ENCODE data around the gene CCDC57.

Gene CCDC57

GRCh38 chr17:82092628-82092994, 120.0 kb downstream of the CCDC57 start:
- Histone ChIP-seq H3K36me3 (ENCODE audit: control insufficient read depth in 5 of 5, insufficient read depth in 5 of 5, low read length in 5 of 5) (peaks cover 0 to 79% (median 68%) of the 10 kb centered on the region in 5 donors), H3K27ac (ENCODE audit: low read depth, low read length) (no peak overlapping the region), H3K9ac (ENCODE audit: low read length in 5 of 5) (no peak overlapping the region), H3K27me3 (ENCODE audit: control insufficient read depth in 5 of 5, insufficient read depth in 4 of 5, low read length in 5 of 5) (no peaks in the 10 kb centered on the region), H3K4me1 (ENCODE audit: control insufficient read depth in 5 of 5, insufficient read depth in 5 of 5, low read length in 5 of 5) (peaks cover 1 to 93% (median 37%) of the 10 kb centered on the region in 5 donors), H3K4me3 (ENCODE audit: low read depth in 1 of 5, low read length in 5 of 5) (no peak overlapping the region), H3K9me3 (ENCODE audit: control insufficient read depth in 5 of 5, low read length in 5 of 5) (no peaks in the 10 kb centered on the region)

DNA sequence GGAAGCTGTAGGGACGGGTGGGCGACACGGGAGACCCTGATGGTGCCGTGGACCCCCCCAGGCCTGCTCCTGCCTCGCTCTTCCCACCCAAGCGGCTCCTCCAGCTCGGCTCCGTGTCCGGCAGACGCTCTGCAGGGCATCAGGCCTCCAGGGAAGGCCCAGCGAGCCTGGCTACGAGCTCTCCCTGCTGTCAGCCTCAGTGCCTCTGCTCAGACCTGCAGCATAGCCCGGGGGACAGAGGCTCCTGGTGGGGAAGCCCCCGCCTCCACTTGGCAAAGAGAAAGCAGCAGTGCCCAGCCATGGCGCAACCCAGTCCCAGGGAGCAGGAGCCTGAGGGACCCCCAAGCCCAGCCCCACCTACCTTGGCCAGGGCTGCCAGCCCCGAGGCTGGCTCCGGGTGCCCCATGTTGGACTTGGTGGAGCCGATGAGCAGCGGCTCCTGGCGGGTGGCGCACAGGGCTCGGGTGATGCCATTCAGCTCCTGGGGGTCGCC, 120.5 kb downstream of the CCDC57 start:
- Histone ChIP-seq H3K9ac (ENCODE audit: low read length in 5 of 5) (no peak overlapping the region), H3K36me3 (ENCODE audit: control insufficient read depth in 5 of 5, insufficient read depth in 5 of 5, low read length in 5 of 5) (peaks cover 0 to 84% (median 72%) of the 10 kb centered on the region in 5 donors), H3K4me1 (ENCODE audit: control insufficient read depth in 5 of 5, insufficient read depth in 5 of 5, low read length in 5 of 5) (peaks cover 1 to 95% (median 33%) of the 10 kb centered on the region in 5 donors), H3K4me3 (ENCODE audit: low read depth in 1 of 5, low read length in 5 of 5) (no peak overlapping the region), H3K9me3 (ENCODE audit: control insufficient read depth in 5 of 5, low read length in 5 of 5) (no peaks in the 10 kb centered on the region), H3K27ac (ENCODE audit: low read depth, low read length) (no peak overlapping the region), H3K27me3 (ENCODE audit: control insufficient read depth in 5 of 5, insufficient read depth in 4 of 5, low read length in 5 of 5) (no peaks in the 10 kb centered on the region)

DNA sequence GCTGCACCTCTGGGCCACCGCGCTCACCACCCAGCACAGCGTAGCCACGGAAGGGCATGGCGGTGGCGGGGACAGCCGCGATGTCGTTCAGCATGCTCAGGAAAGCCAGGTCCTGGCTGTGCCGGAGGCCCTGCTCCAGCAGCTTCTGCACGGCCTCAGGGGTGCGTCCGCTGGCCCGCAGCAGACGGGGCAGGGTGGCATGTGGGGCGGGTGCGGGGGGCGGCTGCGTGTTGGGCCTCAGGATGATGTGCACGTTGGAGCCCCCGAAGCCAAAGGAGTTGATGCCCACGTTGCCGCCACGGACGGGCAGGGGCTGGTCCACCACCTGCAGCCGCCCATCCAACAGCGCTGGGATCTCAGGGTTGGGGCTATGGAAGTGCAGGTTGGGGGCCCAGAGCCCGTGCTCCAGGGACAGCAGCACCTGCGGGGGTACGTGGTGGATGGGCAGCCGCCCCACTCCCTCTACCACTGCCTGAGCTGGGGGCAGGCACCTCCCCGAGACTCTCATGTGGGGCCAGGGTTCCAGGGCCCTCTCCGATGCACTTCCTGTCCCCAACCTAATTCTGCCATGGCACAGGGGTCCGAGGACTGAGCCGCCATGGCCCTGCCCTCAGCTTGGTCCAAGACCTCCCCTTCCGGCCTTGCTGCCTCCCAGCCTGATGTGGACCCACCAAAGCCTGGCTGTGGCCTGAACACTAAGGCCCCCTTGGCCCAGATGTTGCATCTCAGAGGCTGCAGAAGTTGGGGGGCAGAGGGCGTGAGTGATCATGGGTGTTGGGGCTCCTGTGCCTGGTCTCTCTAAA, 121.2 kb downstream of the CCDC57 start:
- Histone ChIP-seq H3K4me3 (ENCODE audit: low read depth in 1 of 5, low read length in 5 of 5) (no peak overlapping the region), H3K36me3 (ENCODE audit: control insufficient read depth in 5 of 5, insufficient read depth in 5 of 5, low read length in 5 of 5) (peaks cover 0 to 90% (median 78%) of the 10 kb centered on the region in 5 donors), H3K27ac (ENCODE audit: low read depth, low read length) (no peak overlapping the region), H3K9ac (ENCODE audit: low read length in 5 of 5) (peak overlapping the region in 1 of 5 donors; percentile 28), H3K4me1 (ENCODE audit: control insufficient read depth in 5 of 5, insufficient read depth in 5 of 5, low read length in 5 of 5) (peaks cover 1 to 93% (median 26%) of the 10 kb centered on the region in 5 donors), H3K27me3 (ENCODE audit: control insufficient read depth in 5 of 5, insufficient read depth in 4 of 5, low read length in 5 of 5) (no peaks in the 10 kb centered on the region), H3K9me3 (ENCODE audit: control insufficient read depth in 5 of 5, low read length in 5 of 5) (no peaks in the 10 kb centered on the region)

DNA sequence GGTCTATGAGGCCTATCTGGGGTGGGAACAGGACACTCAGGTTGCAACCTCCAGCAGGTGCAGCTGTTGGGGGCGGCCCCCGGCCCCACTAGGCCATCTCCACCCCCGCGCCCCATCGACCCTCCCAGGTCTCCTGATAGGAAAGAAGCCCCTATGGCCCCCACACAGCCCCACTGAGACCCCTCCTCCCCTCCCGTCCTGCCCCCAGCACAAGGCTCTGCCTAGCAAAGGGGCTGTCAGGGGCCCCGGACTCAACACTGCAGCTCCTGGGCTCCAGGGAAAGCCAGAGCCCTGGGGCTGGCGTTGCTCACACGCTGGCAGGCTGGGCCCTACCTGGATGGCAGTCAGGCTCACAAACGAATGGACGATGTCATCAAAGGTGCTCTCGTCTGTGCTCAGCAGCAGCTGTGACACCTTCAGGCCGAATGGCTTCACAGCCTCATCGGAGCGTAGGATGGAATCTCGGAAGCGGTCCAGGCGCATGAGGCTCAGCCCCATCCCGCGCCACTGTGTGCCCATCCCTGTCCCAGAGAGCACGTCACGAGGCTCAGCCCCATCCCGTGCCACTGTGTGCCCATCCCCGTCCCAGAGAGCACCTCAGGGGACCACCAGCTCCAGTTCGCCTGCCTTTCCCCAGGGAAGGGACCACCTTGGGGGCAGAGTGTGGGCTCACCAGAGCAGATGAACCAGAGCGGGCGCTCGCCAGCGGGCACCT, 121.9 kb downstream of the CCDC57 start:
- no peak overlapping the region for H3K27ac ChIP-seq (ENCODE audit: low read depth, low read length)
- no peak overlapping the region for H3K9ac ChIP-seq (ENCODE audit: low read length in 5 of 5)
- peaks cover 0 to 94% (median 86%) of the 10 kb centered on the region in 5 donors for H3K36me3 ChIP-seq (ENCODE audit: control insufficient read depth in 5 of 5, insufficient read depth in 5 of 5, low read length in 5 of 5)
- H3K4me1 ChIP-seq (ENCODE audit: control insufficient read depth in 5 of 5, insufficient read depth in 5 of 5, low read length in 5 of 5), result peaks cover 0 to 90% (median 18%) of the 10 kb centered on the region in 5 donors
- no peaks in the 10 kb centered on the region for H3K9me3 ChIP-seq (ENCODE audit: control insufficient read depth in 5 of 5, low read length in 5 of 5)
- no peaks in the 10 kb centered on the region for H3K27me3 ChIP-seq (ENCODE audit: control insufficient read depth in 5 of 5, insufficient read depth in 4 of 5, low read length in 5 of 5)
- H3K4me3 ChIP-seq (ENCODE audit: low read depth in 1 of 5, low read length in 5 of 5), result no peak overlapping the region

DNA sequence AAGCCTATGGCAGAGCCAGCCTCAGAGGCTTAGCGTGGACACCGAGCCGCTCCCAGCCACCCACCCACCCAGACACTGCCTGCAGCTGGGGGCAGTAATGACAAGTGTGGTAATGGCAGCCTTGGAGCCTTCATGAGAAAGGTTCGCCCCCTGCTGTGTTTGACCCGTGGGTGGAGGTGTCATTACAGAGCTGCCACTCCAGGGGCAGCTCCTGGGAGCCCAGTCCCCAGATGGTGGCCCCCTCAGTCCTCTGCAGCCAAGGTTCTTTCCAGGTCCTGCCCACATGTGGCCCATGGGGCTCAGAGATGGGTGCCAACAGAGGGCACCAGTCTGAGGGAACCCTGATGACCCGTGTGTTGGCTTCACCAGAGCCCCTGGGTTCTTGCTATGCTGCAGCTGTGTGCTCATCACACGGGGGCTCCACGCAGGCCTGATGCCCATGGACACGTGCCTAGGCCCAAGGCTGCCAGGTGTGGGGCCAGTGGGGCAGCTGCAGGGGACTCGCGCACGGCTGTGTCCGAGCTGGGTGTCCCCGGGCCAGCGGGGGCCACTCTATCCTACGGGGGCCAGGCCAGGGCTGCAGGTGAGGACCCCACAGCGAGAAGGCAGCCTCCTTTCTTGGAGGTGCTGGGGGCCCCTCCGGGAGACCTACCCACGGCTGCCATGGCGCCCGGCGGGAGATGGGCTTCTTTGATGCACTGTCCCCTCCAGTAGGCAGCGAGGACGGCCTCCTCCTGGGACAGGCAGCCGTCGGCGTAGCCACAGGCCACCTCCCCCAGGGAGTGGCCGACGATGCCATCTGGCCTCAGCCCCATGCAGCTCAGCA, 122.7 kb downstream of the CCDC57 start:
- Histone ChIP-seq H3K4me3 (ENCODE audit: low read depth in 1 of 5, low read length in 5 of 5) (no peak overlapping the region), H3K36me3 (ENCODE audit: control insufficient read depth in 5 of 5, insufficient read depth in 5 of 5, low read length in 5 of 5) (peaks cover 0 to 94% (median 86%) of the 10 kb centered on the region in 5 donors), H3K27ac (ENCODE audit: low read depth, low read length) (no peak overlapping the region), H3K27me3 (ENCODE audit: control insufficient read depth in 5 of 5, insufficient read depth in 4 of 5, low read length in 5 of 5) (no peaks in the 10 kb centered on the region), H3K4me1 (ENCODE audit: control insufficient read depth in 5 of 5, insufficient read depth in 5 of 5, low read length in 5 of 5) (peaks cover 0 to 87% (median 11%) of the 10 kb centered on the region in 5 donors), H3K9ac (ENCODE audit: low read length in 5 of 5) (no peak overlapping the region), H3K9me3 (ENCODE audit: control insufficient read depth in 5 of 5, low read length in 5 of 5) (no peaks in the 10 kb centered on the region)

GRCh38 chr17:82088838-82089722, 123.6 kb downstream of the CCDC57 start:
- Histone ChIP-seq H3K9me3 (ENCODE audit: control insufficient read depth in 5 of 5, low read length in 5 of 5) (no peaks in the 10 kb centered on the region), H3K27ac (ENCODE audit: low read depth, low read length) (no peak overlapping the region), H3K9ac (ENCODE audit: low read length in 5 of 5) (no peak overlapping the region), H3K27me3 (ENCODE audit: control insufficient read depth in 5 of 5, insufficient read depth in 4 of 5, low read length in 5 of 5) (no peaks in the 10 kb centered on the region), H3K36me3 (ENCODE audit: control insufficient read depth in 5 of 5, insufficient read depth in 5 of 5, low read length in 5 of 5) (peaks cover 0 to 98% (median 92%) of the 10 kb centered on the region in 5 donors), H3K4me3 (ENCODE audit: low read depth in 1 of 5, low read length in 5 of 5) (no peak overlapping the region), H3K4me1 (ENCODE audit: control insufficient read depth in 5 of 5, insufficient read depth in 5 of 5, low read length in 5 of 5) (peaks cover 0 to 90% (median 7%) of the 10 kb centered on the region in 5 donors)

- Histone ChIP-seq H3K27me3 (ENCODE audit: control insufficient read depth in 5 of 5, insufficient read depth in 4 of 5, low read length in 5 of 5) (no peaks in the 10 kb centered on the region), H3K27ac (ENCODE audit: low read depth, low read length) (no peak overlapping the region), H3K9me3 (ENCODE audit: control insufficient read depth in 5 of 5, low read length in 5 of 5) (no peaks in the 10 kb centered on the region), H3K9ac (ENCODE audit: low read length in 5 of 5) (no peak overlapping the region), H3K36me3 (ENCODE audit: control insufficient read depth in 5 of 5, insufficient read depth in 5 of 5, low read length in 5 of 5) (peaks cover 0 to 99% (median 94%) of the 10 kb centered on the region in 5 donors), H3K4me1 (ENCODE audit: control insufficient read depth in 5 of 5, insufficient read depth in 5 of 5, low read length in 5 of 5) (peaks cover 0 to 88% (median 2%) of the 10 kb centered on the region in 5 donors), H3K4me3 (ENCODE audit: low read depth in 1 of 5, low read length in 5 of 5) (no peak overlapping the region)
Measured at GRCh38 chr17:82087961-82088837, 124.4 kb downstream of the CCDC57 start.

DNA sequence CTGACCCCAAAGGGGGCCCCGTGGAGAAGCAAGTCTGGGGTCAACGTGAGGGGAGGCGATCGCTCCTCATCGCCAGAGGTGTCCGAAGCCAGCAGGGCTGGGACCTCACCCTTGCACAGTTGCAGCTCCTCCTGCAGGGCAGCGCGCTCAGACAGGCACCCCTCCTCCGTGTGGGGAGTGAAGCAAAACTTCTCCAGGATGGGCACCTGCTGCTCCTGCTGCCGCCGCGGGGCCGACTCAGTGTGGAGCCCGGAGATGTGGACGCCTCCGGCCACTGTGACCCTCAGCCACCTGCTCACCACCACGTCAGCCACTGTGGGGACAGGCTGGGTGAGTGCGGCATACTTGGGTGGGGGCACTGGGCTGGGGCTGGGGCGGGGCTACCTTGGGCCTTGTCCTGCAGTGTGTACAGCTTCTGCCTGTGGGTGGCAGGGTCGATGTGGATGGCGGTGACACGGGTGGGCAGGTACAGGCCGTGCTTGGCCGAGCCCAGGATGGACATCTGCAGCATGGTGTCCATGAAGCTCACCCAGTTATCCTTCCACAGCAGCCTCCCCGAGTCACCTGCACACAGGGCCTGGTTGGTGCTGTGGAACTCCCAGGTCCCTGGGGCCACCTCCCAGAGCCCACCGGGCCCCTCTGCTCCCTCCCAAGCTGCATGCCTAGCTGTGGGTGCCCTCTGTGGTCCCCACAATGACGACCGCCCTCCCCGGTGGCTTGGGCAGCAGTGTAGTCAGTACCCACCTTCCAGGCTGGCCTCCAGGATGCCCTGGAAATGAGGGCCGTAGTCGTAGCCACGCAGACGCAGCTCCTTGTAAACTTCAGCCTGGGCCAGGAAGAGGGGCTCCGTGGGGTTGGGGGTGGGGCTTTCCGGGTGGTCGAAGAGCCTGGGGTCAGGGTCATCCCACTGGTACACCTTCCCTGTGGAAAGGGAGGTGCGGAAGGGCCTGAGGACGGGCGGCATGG, 125.4 kb downstream of the CCDC57 start:
- Histone ChIP-seq H3K9me3 (ENCODE audit: control insufficient read depth in 5 of 5, low read length in 5 of 5) (no peaks in the 10 kb centered on the region), H3K4me1 (ENCODE audit: control insufficient read depth in 5 of 5, insufficient read depth in 5 of 5, low read length in 5 of 5) (peaks cover 0 to 79% (median 0%) of the 10 kb centered on the region in 5 donors), H3K27me3 (ENCODE audit: control insufficient read depth in 5 of 5, insufficient read depth in 4 of 5, low read length in 5 of 5) (no peaks in the 10 kb centered on the region), H3K4me3 (ENCODE audit: low read depth in 1 of 5, low read length in 5 of 5) (no peak overlapping the region), H3K9ac (ENCODE audit: low read length in 5 of 5) (no peak overlapping the region), H3K36me3 (ENCODE audit: control insufficient read depth in 5 of 5, insufficient read depth in 5 of 5, low read length in 5 of 5) (peaks cover 0 to 99% (median 98%) of the 10 kb centered on the region in 5 donors), H3K27ac (ENCODE audit: low read depth, low read length) (no peak overlapping the region)

Data from subcutaneous abdominal adipose tissue (tissue), 5 donors.